Body of pancreas (tissue), 4 donors: ENCODE measurements around the gene FAM229A.

Experiments
- POLR2A ChIP-seq, 3 donors: fragments of 450-650 bp; IDR thresholded peaks; one replicate each; pipeline ENCODE4 v1.6.1; 2016; ENCODE audit warnings: antibody characterized with exemption in 3 of 3, mild to moderate bottlenecking in 2 of 3
- TF ChIP-seq, protein P1 (sequence below), 7 experiments: fragments of 450-650 bp in 4 of 7; fragments of 200-600 bp in 3 of 7; sonication (generic) in 3 of 7; IDR thresholded peaks; one replicate each; pipeline ENCODE4 v1.5.1; 2016 to 2019; ENCODE audit warnings: antibody characterized with exemption in 7 of 7

- TF ChIP-seq, protein P1, sequence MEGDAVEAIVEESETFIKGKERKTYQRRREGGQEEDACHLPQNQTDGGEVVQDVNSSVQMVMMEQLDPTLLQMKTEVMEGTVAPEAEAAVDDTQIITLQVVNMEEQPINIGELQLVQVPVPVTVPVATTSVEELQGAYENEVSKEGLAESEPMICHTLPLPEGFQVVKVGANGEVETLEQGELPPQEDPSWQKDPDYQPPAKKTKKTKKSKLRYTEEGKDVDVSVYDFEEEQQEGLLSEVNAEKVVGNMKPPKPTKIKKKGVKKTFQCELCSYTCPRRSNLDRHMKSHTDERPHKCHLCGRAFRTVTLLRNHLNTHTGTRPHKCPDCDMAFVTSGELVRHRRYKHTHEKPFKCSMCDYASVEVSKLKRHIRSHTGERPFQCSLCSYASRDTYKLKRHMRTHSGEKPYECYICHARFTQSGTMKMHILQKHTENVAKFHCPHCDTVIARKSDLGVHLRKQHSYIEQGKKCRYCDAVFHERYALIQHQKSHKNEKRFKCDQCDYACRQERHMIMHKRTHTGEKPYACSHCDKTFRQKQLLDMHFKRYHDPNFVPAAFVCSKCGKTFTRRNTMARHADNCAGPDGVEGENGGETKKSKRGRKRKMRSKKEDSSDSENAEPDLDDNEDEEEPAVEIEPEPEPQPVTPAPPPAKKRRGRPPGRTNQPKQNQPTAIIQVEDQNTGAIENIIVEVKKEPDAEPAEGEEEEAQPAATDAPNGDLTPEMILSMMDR (IDR thresholded peaks at IDR 0.05), result peak in 5 of 7 experiments; percentile 12 to 44 (median 29)
- peak; percentile 17 to 29 (median 23) for TF ChIP-seq POLR2A (IDR thresholded peaks at IDR 0.05)
These were observed 411 bp downstream of the FAM229A start for GRCh38 chr1:32361674-32362473.
